HepG2 (cell line): ENCODE measurements around the gene PYGB. TPM values are rescaled to one million over a fixed set of nuclear protein-coding genes. Genes with fewer than 3 reads are reported as not detected.
A peak's percentile ranks its signal among the peaks of the same experiment; 100 is the strongest.

Experiments
- AKAP8 ChIP-seq: sonication (generic); formaldehyde crosslinking; IDR thresholded peaks from 2 replicates; pipeline ENCODE4 v1.5.1; 2020; ENCODE audit warnings: mild to moderate bottlenecking, missing genetic modification reagents
- ATF3 ChIP-seq: sonication (generic); formaldehyde crosslinking; IDR thresholded peaks from 2 replicates; pipeline ENCODE4 v1.4.0; 2020; ENCODE audit warnings: missing genetic modification reagents
- CBX2 ChIP-seq, 2 experiments: fragments of 200-600 bp in 1 of 2; sonication (generic); formaldehyde crosslinking in 1 of 2; IDR thresholded peaks; 2 replicates each; pipeline versions ENCODE4 v1.7.0 to v1.8.1; 2018 to 2022; ENCODE audit warnings: low read depth in 2 of 2, low read length in 1 of 2, mild to moderate bottlenecking in 1 of 2, missing genetic modification reagents in 1 of 2
- CHCHD3 ChIP-seq: sonication (generic); formaldehyde crosslinking; IDR thresholded peaks from 2 replicates; pipeline ENCODE4 v1.8.0; 2022; ENCODE audit warnings: mild to moderate bottlenecking, missing genetic modification reagents, moderate library complexity
- HHEX ChIP-seq: IDR thresholded peaks from 2 replicates; pipeline ENCODE4 v1.6.1; 2016; ENCODE audit warnings: control low read depth
- HNRNPH1 ChIP-seq: fragments of 200-400 bp; formaldehyde crosslinking; optimal IDR thresholded peaks from 2 replicates; pipeline ENCODE3; 2017; ENCODE audit warnings: mild to moderate bottlenecking, low read depth, low read length
- KIAA2018 ChIP-seq: sonication (generic); formaldehyde crosslinking; IDR thresholded peaks from 2 replicates; pipeline ENCODE4 v1.5.0; 2020; ENCODE audit warnings: mild to moderate bottlenecking, missing genetic modification reagents, borderline replicate concordance
- KLF9 ChIP-seq: IDR thresholded peaks from 2 replicates; pipeline ENCODE4 v1.6.1; 2016; ENCODE audit warnings: low read depth
- REST ChIP-seq, 2 experiments: IDR thresholded peaks; 2 replicates each; pipeline ENCODE4 v1.6.1; 2011 to 2012; ENCODE audit warnings: low read length in 2 of 2, borderline replicate concordance in 1 of 2, low read depth in 1 of 2, mild to moderate bottlenecking in 1 of 2, moderate library complexity in 1 of 2
- RFX1 ChIP-seq: fragments of 450-650 bp; IDR thresholded peaks from 2 replicates; pipeline ENCODE4 v1.6.1; 2017
- SAP130 ChIP-seq: IDR thresholded peaks from 2 replicates; pipeline ENCODE4 v1.6.1; 2016; ENCODE audit warnings: low read depth
- ZNF260 ChIP-seq: sonication (generic); formaldehyde crosslinking; IDR thresholded peaks from 2 replicates; pipeline ENCODE4 v1.4.0; 2020; ENCODE audit warnings: missing genetic modification reagents, low read depth, mild to moderate bottlenecking, borderline replicate concordance
- ZNF549 ChIP-seq: sonication (generic); formaldehyde crosslinking; IDR thresholded peaks from 2 replicates; pipeline ENCODE4 v1.5.0; 2020; ENCODE audit warnings: missing genetic modification reagents
- ZNF713 ChIP-seq: sonication (generic); formaldehyde crosslinking; IDR thresholded peaks from 2 replicates; pipeline ENCODE4 v1.4.0; 2020; ENCODE audit warnings: mild to moderate bottlenecking, missing genetic modification reagents
- ZUFSP ChIP-seq: sonication (generic); formaldehyde crosslinking; IDR thresholded peaks from 2 replicates; pipeline ENCODE4 v1.9.0; 2021; ENCODE audit warnings: missing genetic modification reagents, mild to moderate bottlenecking, borderline replicate concordance
- polyA plus RNA-seq, 8 experiments: library from polyadenylated mRNA; depleted of rRNA in 3 of 8; stranded (reverse) in 7 of 8; unstranded in 1 of 8; fragments of >200 nt; fragmentation: Illumina TruSeq in 4 of 8; extraction: Trizol in 4 of 8; gene quantifications; 2 replicates each; pipeline versions ENCODE4 v1.2.1 to v1.2.3, GENCODE V29; 2011 to 2016; ENCODE audit warnings: low read depth in 4 of 8, missing spikeins in 1 of 8, mixed read lengths in 1 of 8; ENCODE audit not compliant: insufficient read depth in 1 of 8
- total RNA-seq, 5 experiments: library from RNA; depleted of rRNA; stranded (reverse); fragments of >200 nt; fragmentation: Illumina TruSeq; extraction: Trizol; gene quantifications; 2 replicates each; pipeline ENCODE4 v1.2.3, GENCODE V29; 2016; ENCODE audit warnings: low read depth in 1 of 5

The PYGB gene
- total and polyA plus RNA-seq, 2 of the 13 experiments (the other 11 are each of a cell fraction or from before 2014, with no cell fraction given), result 24.2 to 86.3 TPM

GRCh38 chr20:25309395-25310267 is 61.7 kb downstream of the PYGB start (continued):
- TF ChIP-seq KIAA2018 (CRISPR knock-in tag) (no peak), CHCHD3 (no peak), RFX1 (no peak), HNRNPH1 (no peak), REST (IDR thresholded peaks at IDR 0.05; ENCODE audit: borderline replicate concordance in 1 of 2, low read depth in 1 of 2, low read length in 2 of 2) (no peak), ZNF260 (CRISPR knock-in tag) (no peak), SAP130 (CRISPR knock-in tag) (peak; percentile 67), ATF3 (peak; percentile 90), CBX2 (IDR thresholded peaks at IDR 0.05; ENCODE audit: low read depth, low read length) (no peak), CBX2 (CRISPR knock-in tag; IDR thresholded peaks at IDR 0.05; ENCODE audit: low read depth) (no peak), ZUFSP (CRISPR knock-in tag) (no peak), ZNF713 (CRISPR knock-in tag) (0 out of 2 replicates have a peak, but pooled peaks have one; percentile 15), KLF9 (no peak), ZNF549 (CRISPR knock-in tag) (no peak), AKAP8 (no peak), HHEX (no peak)
